Measurements from ENCODE around the gene ZNF614.
"Not testable (repeated sequence)": the region's sequence is repeated elsewhere in the genome, so short reads cannot be mapped to it uniquely, and the experiment has no call there.

The ZNF614 gene

DNA sequence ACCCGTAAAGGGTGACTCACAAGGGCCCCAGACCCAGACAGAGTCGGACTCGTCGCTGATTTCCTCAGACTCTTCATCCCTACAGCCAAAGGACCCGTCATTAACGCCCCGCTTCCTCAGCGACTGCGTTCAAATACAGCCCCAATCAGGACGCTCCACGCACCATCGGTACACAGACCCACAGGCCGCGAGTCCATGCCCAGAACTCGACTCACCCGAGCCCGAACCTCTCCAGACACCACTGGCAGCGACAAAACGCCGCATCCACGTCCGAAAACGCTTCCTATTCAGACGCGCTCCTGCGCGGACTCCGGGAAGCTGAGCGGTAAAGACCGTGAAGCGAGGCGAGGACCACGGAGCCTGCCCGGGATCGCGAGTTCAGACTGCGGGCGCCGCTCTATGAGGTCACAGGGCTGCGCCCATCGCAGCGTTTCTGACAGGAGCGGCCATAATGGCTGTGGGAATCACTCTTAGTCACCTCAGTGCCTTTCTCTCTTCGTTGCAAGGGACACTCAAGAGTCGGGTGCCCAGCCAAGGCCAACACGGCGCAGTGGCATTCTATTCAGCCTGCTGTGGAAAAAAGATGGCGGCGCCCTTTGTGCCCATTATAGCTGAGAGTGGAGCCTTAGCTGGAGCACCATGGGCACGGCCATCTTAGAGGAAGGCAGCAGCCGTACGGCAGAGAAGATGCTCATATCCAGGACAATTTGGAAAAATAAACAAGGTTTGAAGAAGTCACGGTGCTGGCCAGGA, at the start of gene ZNF614:
TSS of gene ZNF614 (minus strand) at position 353 of the 753 bp plus-strand sequence. CDS start 2,634 bp downstream, outside the sequence.
- DNase-seq (peak; percentile 86), ATAC-seq (peak; percentile 96)

DNA sequence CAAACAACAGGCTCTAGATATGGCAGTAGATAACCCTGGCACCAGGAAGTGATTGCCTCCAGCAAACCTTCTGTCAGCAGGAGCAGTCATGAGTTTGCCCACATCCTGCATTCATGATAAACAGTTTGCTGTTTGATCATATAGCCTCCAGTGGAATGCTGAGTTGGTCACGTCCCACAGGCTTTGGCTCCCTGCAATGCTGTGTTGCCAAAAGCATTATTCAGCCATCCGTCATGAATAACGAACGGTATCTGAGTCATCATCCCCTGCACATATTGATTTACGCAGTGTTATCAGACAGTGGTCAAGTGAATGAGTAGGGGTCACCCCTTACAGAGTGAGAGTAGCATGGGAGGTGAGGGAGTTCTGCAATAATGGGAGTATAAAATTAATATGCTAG, 42.3 kb upstream of the ZNF614 start:
- no peak for DNase-seq

DNA sequence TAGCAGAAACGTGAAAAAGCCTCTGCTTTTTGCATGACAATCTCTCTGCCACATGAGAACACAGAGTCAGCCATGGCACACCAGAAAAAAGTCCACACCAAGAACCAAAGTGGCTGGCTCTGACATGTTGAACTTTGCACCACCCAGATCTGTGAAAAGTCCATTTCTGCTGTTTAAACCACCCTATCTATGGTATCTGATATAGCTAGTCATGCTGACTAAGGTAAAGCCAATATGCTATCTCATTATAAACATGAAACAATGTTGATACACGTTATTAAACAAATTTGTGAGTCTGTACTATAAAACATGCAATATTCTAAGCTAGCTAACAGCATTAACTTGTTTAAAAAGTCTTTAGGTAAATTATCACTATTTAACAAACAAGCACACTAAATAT, 41.5 kb upstream of the ZNF614 start:
- ATAC-seq (no peak), DNase-seq (no peak)

More for the DNA sequence above, 42.3 kb upstream of the ZNF614 start:
- ATAC-seq, result no peak

DNA sequence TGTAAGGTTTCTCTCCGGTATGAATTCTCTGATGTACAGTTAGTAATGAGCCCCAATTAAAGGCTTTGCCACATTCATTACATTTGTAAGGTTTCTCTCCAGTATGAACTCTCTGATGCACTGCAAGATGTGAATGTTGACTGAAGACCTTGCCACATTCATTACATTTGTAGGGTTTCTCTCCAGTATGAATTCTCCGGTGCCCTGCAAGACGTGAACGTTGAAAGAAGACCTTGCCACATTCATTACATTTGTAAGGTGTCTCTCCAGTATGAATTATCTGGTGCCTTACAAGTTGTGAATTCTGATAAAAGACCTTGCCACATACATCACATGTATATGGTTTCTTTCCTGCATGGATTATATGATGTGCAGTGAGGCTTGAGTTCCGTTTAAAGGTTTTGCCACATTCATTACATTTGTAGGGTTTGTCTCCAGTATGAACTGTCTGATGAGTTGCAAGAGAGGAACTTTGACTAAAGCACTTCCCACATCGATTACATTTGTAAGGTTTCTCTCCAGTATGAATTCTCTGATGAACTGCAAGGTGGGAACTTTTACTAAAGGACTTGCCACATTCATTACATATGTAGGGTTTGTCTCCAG, 38.2 kb upstream of the ZNF614 start:
- DNase-seq (no peak), ATAC-seq (no peak)

DNA sequence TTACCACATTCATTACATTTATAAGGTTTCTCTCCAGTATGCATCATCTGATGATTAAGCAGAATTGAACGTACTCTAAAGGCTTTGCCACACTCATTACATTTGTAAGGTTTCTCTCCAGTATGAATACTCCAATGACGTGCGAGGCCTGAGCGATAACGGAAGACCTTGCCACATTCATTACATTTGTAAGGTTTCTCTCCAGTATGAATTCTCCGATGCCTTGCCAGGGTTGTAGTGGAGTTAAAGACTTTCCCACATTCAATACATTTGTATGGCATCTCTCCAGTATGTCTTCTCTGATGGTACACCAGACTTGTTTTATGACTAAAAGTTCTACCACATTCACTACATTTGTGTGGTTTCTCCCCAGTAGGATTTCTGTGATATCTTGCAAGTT, 37.2 kb upstream of the ZNF614 start:
- ATAC-seq (no peak), DNase-seq (no peak)

DNA sequence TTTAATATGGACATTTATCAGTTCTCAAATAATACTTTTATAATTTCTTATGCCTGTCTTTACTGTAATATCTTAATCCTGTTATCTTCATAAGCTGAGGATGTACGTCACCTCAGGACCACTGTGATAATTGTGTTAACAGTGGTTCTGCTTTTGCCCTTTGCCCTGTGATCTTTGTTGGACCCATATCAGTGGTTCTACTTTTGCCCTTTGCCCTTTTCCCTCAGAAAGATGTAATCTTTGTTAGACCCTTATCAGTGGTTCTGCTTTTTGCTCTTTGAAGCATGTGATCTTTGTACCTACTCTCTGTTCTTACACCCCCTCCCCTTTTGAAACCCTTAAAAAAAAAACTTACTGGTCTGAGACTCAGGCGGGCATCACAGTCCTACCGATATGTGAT, 28.3 kb upstream of the ZNF614 start:
- ATAC-seq, DNase-seq: not testable (repeated sequence)

DNA sequence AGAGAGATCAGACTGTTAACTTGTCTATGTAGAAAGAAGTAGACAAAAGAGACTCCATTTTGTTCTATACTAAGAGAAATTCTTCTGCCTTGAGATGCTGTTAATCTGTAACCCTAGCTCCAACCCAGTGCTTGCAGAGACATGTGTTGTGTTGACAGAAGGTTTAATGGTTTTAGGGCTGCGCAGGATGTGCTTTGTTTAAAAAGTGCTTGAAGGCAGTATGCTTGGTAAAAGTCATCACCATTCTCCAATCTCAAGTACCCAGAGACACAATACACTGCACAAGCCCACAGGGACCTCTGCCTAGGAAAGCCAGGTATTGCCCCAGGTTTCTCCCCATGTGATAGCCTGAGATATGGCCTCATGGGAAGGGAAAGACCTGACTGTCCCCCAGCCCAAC, 23.6 kb upstream of the ZNF614 start:
- not testable (repeated sequence) for ATAC-seq, DNase-seq

DNA sequence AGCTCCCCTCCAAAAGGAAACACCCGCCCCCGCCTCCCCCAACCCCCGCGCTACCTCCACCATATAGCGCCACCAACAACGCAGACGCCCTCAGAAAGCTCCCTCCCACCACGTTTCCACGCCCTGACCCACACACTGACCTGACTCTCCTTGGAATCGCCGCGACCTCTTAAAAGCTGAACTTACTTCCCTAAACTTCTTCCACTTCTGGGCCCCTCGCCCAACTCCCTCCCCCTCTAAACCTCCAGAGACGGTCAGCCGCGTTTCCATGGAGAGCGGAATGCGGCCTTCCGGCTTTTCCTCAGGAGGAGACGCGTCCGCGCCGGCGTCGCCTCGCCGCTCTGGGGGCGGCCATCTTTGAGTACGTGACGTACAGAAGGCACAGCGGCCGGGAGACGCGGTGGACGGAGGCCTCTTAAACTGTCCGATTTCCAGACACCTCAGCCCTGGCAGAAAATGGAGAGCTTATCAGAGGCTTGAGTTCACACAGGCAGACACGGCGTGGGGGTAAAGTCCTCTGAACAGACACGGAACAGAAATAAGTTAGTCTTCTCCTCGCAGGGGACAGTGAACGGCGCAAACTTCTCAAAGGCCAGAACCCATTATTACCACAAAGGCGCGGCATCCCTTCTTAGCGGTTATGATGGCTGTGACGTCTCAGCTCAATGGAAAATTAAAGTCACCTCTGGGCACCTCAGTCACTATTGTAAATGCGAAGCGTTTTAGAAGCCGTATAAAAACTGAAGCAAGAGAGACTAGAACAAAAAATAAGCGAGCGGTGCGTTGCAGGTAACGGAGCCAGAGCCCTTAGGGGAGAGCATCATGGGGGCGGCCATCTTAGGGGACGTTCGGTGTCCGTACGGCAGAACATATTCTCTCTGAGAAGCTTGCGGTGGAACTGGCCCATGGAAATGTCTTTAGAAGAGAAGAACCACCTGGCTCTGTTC, 20.6 kb upstream of the ZNF614 start, which contains the start of gene ZNF432:
TSS of gene ZNF432 (minus strand) at position 284 of the 947 bp plus-strand sequence. CDS start 1,970 bp downstream, outside the sequence.
- ATAC-seq (peak; percentile 89), DNase-seq (peak; percentile 81)

DNA sequence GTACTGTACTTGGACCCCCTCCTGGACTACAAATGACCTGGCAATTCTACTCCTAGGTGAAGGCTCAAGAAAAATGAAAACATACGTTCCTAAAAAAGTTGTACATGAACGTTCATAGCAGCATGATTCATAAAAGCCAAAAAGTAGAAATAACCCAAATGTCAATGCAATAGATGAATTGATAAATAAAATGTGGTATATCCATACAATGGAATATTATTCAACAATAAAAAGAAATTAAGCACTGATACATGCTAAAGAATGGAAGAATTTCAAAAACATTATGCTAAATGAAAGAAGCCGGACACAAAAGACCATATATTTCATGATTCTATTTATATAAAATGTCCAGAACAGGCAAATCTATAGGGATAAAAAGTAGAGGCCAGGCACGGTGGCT, 11.0 kb upstream of the ZNF614 start:
- ATAC-seq (no peak), DNase-seq (no peak)

DNA sequence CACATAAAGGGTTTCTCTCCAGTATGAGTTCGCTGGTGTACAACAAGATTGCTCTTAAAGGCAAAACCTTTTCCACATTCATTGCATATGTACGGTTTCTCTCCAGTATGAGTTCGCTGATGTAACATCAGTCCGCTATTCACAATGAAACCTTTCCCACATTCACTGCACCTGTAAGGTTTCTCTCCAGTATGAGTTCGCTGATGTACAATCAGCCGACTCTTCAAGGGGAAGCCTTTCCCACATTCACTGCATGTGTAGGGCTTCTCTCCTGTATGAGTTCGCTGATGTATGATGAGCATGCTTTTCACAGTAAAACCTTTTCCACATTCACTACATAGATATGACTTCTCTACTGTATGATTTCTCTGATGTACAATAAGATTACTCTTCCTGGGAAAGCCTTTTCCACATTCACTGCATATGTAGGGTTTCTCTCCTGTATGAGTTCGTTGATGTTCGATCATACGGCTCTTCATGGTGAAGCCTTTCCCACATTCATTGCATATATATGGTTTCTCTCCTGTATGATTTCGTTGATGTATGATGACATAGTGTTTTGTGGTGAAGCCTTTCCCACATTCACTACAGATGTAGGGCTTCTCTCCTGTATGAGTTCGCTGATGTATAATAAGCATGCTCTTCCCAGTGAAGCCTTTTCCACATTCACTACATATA, 6.0 kb upstream of the ZNF614 start:
- no peak for ATAC-seq
- DNase-seq, result no peak

DNA sequence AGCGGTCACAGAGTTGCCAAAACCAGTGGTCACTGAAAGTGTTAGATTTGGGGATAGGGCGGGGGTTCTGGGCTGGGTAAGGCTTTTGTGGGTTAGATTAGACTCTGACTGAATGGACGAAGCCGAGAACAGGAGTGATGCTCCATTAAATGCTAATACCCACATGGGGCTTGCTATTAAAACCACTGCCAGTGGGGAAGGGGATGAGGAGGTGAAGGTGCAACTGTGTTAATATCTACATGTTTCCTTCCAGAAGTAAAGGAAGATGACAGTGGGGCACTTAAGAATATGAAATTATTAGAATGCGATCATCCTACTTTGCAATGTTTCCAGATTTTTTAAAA, 573 bp upstream of the ZNF614 start:
- peak; percentile 20 for ATAC-seq
- DNase-seq, result no peak

DNA sequence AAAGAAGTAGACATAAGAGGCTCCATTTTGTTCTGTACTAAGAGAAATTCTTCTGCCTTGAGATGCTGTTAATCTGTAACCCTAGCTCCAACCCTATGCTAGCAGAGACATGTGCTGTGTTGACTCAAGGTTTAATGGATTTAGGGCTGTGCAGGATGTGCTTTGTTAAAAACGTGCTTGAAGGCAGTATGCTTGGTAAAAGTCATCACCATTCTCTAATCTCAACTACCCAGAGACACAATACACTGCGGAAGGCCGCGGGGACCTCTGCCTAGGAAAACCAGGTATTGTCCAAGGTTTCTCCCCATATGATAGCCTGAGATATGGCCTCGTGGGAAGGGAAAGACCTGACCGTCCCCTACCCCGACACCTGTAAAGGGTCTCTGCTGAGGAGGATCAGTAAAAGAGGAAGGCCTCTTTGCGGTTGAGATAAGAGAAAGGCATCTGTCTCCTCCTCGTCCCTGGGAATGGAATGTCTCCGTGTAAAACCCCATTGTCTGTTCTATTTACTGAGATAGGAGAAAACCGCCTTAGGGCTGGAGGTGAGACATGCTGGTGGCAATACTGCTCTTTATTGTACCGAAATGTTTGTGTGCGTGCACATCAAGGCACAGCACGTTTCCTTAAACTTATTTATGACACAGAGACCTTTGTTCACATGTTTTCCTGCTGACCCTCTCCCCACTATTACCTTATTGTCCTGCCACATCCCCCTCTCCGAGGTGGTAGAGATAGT, 1.8 kb downstream of the ZNF614 start:
- not testable (repeated sequence) for ATAC-seq

DNA sequence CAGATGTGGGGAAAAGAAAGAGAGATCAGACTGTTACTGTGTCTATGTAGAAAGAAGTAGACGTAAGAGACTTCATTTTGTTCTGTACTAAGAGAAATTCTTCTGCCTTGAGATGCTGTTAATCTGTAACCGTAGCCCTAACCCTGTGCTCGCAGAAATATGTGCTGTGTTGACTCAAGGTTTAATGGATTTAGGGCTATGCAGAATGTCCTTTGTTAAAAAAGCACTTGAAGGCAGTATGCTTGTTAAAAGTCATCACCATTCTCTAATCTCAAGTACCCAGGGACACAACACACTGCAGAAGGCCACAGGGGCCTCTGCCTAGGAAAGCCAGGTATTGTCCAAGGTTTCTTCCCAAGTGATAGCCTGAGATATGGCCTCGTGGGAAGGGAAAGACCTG, 3.7 kb downstream of the ZNF614 start:
- DNase-seq, result not testable (repeated sequence)

More for the DNA sequence above, 1.8 kb downstream of the ZNF614 start:
- DNase-seq, result not testable (repeated sequence)

DNA sequence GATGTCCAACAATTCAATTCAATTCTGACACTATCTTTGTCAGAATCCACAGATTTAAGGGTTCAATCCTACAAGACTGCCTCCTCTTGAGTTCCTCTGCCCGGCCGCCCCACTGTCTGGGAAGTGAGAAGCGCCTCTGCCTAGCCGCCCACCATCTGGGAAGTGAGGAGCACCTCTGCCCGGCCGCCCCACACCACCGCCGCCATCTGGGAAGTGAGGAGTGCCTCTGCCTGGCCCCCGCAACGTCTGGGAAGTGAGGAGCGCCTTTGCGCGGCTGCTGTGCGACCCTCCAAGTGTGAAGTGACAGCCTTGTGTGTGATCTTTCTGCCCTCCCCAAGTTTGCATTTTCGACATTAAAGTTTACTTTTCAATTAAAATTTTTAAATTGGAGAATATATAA, 6.0 kb downstream of the ZNF614 start:
- DNase-seq, result no peak
- no peak for ATAC-seq

More for the DNA sequence above, 3.7 kb downstream of the ZNF614 start:
- ATAC-seq, result not testable (repeated sequence)

DNA sequence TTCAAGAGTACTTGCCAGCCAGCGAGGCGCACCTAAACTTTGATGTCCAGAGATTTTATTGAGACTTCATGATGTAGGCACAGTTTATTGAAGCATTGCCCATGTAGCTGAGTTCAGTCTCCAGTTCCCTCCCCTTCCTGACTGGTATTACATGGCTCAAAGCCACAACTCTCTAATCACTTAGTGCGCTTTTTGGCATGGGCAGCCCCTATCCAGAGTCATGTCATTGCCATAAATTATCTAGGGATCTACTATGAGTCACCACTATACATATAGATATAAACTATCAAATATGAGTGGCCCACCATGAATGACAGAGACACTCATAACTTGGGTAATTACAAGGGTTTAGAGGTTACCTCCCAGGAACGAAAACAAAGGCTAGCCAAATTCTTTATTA, 7.7 kb downstream of the ZNF614 start:
- DNase-seq (no peak), ATAC-seq (no peak)

DNA sequence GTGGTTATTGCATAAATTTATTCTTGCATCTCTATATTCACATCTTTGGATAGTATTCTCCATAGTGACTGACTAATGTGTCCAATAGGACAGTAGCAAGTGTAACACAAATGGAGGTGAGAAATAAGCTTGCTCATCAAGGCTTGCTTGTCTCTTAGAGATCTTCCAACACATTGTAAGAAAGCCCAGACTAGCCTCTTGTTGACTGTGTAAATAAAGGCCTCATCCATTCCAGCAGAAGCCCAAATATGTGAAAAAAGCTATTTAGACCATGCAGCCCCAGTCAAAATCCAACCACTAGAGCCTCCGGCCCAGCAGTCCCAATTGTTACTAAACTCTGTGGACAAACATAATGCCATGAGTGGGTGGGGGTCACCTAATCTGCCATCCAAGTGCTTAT, 17.5 kb downstream of the ZNF614 start:
- DNase-seq (no peak), ATAC-seq (no peak)

DNA sequence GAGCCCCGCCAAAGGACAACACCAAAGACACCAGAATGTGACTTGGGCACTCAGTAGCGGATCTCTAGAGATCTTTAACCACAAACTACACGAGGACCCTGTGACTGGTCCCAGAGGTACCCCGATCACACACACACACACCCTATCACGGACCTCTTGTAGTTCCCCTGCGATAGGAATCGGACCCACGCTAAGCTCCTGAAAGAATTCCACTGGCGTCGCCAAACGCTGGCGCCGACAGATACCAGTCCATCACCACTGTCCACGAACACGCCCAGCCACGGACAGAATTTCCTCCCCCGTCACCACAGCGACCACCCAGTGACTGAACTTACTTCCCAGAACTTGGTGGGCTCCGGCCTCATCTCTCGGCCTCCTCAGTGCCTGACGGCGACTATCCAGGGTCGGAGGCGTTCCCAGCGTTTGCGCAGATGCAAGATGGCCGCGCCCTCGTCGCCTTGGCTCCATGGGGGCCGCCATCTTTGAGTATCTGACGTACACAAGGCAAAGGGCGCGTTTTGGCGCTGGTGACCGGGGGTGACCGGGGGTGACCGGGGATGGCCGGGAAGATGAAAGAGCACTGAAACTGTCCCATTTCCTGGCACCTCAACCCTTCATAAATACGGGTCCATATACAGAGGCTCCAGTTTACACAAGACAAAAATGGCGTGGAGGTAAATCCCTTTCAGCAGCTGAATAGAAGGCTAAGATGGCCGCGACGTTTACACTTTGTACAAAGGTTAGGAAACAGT, 20.2 kb downstream of the ZNF614 start, which contains the start of gene ZNF615:
TSS of gene ZNF615 (minus strand) at position 406 of the 752 bp plus-strand sequence. CDS start 4,500 bp downstream, outside the sequence.
- ATAC-seq (peak; percentile 97), DNase-seq (peak; percentile 91)

DNA sequence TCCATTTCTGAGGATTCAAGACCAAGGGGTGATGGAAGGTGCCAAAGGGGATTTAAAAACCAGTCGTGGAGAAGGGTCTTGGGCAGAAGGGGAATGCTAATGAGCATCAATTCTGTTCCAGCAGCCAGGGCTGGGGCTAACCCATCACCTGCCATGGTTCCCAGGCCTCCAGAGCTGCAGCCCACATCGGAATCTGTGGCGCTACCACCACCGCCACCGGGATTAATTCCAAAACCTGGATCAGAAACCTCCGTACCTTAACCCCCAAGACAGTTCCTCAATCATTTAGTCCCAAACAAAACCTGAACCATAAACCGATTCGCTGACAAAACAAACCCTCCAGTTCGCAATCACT, 20.8 kb downstream of the ZNF614 start:
- ATAC-seq (no peak), DNase-seq (peak; percentile 12)

DNA sequence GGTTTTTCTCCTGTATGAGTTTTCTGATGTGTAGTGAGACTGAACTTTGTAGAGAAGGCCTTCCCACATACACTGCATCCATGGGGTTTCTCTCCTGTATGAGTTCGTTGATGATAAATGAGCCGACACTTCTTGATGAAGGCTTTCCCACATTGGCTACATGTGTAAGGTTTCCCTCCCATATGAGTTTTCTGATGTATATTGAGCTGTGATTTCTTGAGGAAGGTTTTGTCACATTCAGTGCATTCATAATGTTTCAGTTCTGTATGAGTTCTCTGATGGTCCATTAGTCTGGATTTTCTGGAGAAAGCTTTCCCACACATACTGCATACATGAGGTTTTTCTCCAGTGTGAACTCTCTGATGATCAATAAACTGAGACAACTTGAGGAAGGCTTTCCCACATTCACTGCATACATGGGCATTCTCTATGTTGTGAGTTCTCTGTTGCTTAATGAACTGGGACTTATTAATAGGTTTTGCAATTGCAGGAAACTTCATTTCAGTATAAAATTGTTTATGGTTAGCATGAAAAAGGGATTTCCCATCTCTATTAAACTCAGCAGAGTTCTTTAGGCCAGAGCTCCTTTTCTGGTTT, 34.0 kb downstream of the ZNF614 start:
- DNase-seq (no peak), ATAC-seq (no peak)

DNA sequence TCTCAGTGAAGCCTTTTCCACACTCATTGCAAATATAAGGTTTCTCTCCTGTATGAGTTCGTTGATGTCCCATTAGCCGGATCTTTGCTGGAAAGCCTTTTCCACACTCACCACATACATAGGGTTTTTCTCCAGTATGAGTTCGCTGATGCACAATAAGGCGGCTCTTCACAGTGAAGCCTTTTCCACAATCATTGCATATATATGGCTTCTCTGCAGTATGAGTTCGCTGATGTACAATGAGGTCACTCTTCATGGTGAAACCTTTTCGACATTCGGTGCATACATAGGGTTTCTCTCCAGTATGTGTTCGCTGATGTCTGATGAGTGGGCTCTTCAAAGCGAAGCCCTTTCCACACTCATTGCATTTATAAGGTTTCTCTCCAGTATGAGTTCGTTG, 34.8 kb downstream of the ZNF614 start:
- DNase-seq (no peak), ATAC-seq (no peak)

Measured in stimulated activated naive CD8-positive, alpha-beta T cell treated with anti-CD3 and anti-CD28 coated beads, Interleukin-15, Interleukin-2, amounts not matched to agents 100 U/mL and 50 U/mL, for 24 hours (primary cell).